Caco-2 (cell line): Measurements from ENCODE around the gene PRKAG1. TPM values are rescaled to one million over a fixed set of nuclear protein-coding genes. Genes with fewer than 3 reads are reported as not detected.

ENCODE experiments used
- BruUV-seq: library from RNA; stranded (reverse); fragments of 400-500 nt; replicated peaks from 2 replicates; lab custom pipeline; 2021; lab: Mats Ljungman, UMichigan
- CTCF ChIA-PET: fragments of 300-600 bp; sonication (Branson Sonifier 250); formaldehyde crosslinking; loops from one replicate; lab custom pipeline; 2022; ENCODE audit warnings: antibody characterized with exemption; lab: Charles Lee
- POLR2A ChIA-PET: fragments of 300-600 bp; sonication (Branson Sonifier 250); formaldehyde crosslinking; loops from one replicate; lab custom pipeline; 2022; ENCODE audit warnings: antibody characterized with exemption; lab: Charles Lee
- DNase-seq, 2 experiments: peaks; one replicate each; pipeline versions ENCODE4 v3.0.0 to v3.0.0-alpha.2; 2020 to 2022
- H3K27me3 ChIP-seq: replicated peaks from 2 replicates; pipeline ENCODE4 v1.6.0; 2011; ENCODE audit warnings: low read length; ENCODE audit not compliant: control insufficient read depth, insufficient read depth
- H3K36me3 ChIP-seq: 2 replicates; pipeline ENCODE4 v1.5.1; 2011; ENCODE audit warnings: low read length; ENCODE audit not compliant: control insufficient read depth, insufficient read depth
- H3K4me1 ChIP-seq: fragments of 250-450 bp; sonication (Bioruptor Pico); 2 replicates; pipeline ENCODE4 v1.5.1; 2020; ENCODE audit warnings: mild to moderate bottlenecking
- H3K4me3 ChIP-seq: 2 replicates; pipeline ENCODE4 v1.5.1; 2011; ENCODE audit warnings: low read depth, mild to moderate bottlenecking, control low read depth, low read length
- H3K9me3 ChIP-seq: fragments of 250-450 bp; sonication (Bioruptor Pico); 2 replicates; pipeline ENCODE4 v1.5.1; 2020; ENCODE audit warnings: mild to moderate bottlenecking, moderate library complexity
- H3K27ac Mint-ChIP-seq: one replicate; pipeline ENCODE4 v1.8.0; 2022; ENCODE audit warnings: mixed read lengths; ENCODE audit not compliant: unreplicated experiment
- H3K27me3 Mint-ChIP-seq: one replicate; pipeline ENCODE4 v1.8.0; 2022; ENCODE audit warnings: mixed read lengths; ENCODE audit not compliant: insufficient read depth, unreplicated experiment
- H3K36me3 Mint-ChIP-seq: one replicate; pipeline ENCODE4 v1.8.0; 2022; ENCODE audit warnings: mild to moderate bottlenecking, mixed read lengths; ENCODE audit not compliant: insufficient read depth, unreplicated experiment
- H3K4me1 Mint-ChIP-seq: one replicate; pipeline ENCODE4 v1.8.0; 2022; ENCODE audit warnings: low read depth, mixed read lengths; ENCODE audit not compliant: unreplicated experiment
- H3K4me3 Mint-ChIP-seq: one replicate; pipeline ENCODE4 v1.8.0; 2022; ENCODE audit warnings: mild to moderate bottlenecking, moderate library complexity, mixed read lengths; ENCODE audit not compliant: unreplicated experiment
- H3K9me3 Mint-ChIP-seq: one replicate; pipeline ENCODE4 v1.8.0; 2022; ENCODE audit warnings: mixed read lengths; ENCODE audit not compliant: unreplicated experiment
- intact Hi-C: fragments of 100-400 bp; cut with micrococcal nuclease; formaldehyde crosslinking; loops from one replicate; pipeline ENCODE4 v1.10.0; 2022; ENCODE audit not compliant: unreplicated experiment
- total RNA-seq: library from RNA; stranded (reverse); gene quantifications from 2 replicates; pipeline ENCODE4 v1.2.3, GENCODE V29; 2022
- TF ChIP-seq, protein P1 (sequence below), 2 experiments: fragments of 200-600 bp in 1 of 2; IDR thresholded peaks; 1 replicate in 1 of 2; 2 replicates in 1 of 2; pipeline versions ENCODE4 v1.5.1 to v1.8.0; 2011 to 2022; ENCODE audit warnings: antibody characterized with exemption in 1 of 2, control low read depth in 1 of 2, inconsistent platforms in 1 of 2, low read depth in 1 of 2, low read length in 1 of 2, mild to moderate bottlenecking in 1 of 2, moderate library complexity in 1 of 2; ENCODE audit not compliant: insufficient read depth in 1 of 2, severe bottlenecking in 1 of 2, unreplicated experiment in 1 of 2

Gene PRKAG1
- total RNA-seq, 1 experiment from 2014 or later, result 60.3 TPM

DNA sequence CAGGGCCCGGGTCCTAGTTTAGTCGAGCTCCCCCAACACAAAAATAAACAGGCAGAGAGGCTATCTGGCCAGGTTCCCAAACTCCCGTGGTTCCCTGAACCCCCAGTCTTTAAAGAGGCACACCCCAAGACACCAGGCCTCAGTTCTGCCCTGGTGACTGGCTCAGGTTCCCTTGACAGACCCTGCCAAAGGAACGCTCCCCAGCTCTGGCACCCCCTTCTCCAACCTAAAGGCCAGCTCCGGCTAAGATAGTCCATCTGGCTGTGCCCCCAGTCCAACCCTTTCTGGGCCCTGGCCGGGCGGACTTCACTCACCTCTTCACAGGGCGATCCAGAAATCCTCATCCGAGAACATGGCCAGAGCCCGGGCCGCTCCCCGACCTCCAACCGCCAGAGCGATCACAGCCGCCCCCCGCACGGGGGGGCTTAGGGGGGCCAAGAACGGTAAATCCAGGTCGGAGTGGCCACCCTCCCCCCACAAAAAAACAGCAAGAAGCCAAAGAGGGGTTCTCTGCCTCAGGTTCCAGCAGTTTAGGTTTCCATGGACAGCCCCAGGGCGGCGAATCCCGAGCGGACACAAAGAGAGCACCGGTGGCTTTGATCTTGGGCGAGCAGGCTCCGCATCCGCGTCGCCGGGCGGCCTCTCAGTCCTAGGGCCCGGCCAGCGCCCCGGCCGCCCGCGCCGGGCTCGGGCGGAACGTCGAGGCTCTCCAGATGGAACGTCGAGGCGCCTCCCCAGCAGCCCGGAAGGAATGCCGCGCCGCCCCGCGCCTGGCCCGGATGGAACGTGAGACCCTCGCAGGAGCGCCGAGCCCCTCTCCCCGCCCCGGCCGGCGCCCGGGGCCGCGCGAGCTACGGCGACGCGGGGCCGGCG, 41.0 kb upstream of the PRKAG1 start:
- Mint-ChIP-seq H3K9me3 (no peaks in the 10 kb centered on the region), H3K4me3 (peak overlapping the region; percentile 83), H3K36me3 (peaks cover 26% of the 10 kb centered on the region), H3K27ac (peak overlapping the region; percentile 86), H3K27me3 (no peaks in the 10 kb centered on the region), H3K4me1 (peaks cover 16% of the 10 kb centered on the region)
- no TSS peak for BruUV-seq
- Histone ChIP-seq H3K36me3 (peaks cover 6% of the 10 kb centered on the region), H3K4me3 (peak overlapping the region; percentile 91), H3K4me1 (peaks cover 17% of the 10 kb centered on the region), H3K9me3 (no peaks in the 10 kb centered on the region), H3K27me3 (no peaks in the 10 kb centered on the region)
- TF ChIP-seq, protein P1, sequence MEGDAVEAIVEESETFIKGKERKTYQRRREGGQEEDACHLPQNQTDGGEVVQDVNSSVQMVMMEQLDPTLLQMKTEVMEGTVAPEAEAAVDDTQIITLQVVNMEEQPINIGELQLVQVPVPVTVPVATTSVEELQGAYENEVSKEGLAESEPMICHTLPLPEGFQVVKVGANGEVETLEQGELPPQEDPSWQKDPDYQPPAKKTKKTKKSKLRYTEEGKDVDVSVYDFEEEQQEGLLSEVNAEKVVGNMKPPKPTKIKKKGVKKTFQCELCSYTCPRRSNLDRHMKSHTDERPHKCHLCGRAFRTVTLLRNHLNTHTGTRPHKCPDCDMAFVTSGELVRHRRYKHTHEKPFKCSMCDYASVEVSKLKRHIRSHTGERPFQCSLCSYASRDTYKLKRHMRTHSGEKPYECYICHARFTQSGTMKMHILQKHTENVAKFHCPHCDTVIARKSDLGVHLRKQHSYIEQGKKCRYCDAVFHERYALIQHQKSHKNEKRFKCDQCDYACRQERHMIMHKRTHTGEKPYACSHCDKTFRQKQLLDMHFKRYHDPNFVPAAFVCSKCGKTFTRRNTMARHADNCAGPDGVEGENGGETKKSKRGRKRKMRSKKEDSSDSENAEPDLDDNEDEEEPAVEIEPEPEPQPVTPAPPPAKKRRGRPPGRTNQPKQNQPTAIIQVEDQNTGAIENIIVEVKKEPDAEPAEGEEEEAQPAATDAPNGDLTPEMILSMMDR (IDR thresholded peaks at IDR 0.05; ENCODE audit: insufficient read depth in 1 of 2, low read depth in 1 of 2, low read length in 1 of 2, severe bottlenecking in 1 of 2, unreplicated experiment in 1 of 2), result no peak
- DNase-seq, result peak in 1 of 2 experiments; percentile 48
- intact Hi-C loops, result no loop called here
- ChIA-PET POLR2A (no interaction called here), CTCF (interaction anchor here (0.7 to 1.1 kb wide), 3 partner anchors 10 to 22 kb away, joined by 3 to 4 read pairs (median 3); partner anchors contain the start of gene RHEBL1)

DNA sequence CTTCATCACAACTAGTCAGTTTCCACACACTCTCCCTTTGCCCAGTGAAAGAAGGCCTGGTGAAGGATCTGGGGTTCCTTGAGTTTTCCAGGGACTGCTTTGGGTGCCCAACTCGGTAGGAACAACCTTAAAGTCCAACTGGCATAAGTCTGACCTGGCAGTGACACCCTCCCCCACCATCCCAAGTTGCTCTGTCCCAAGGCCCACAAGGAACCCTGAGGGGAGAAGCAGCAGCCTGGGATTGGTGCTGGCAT, 40.4 kb upstream of the PRKAG1 start:
- peaks cover 7% of the 10 kb centered on the region for H3K36me3 ChIP-seq
- Mint-ChIP-seq H3K9me3 (no peaks in the 10 kb centered on the region), H3K4me3 (peak overlapping the region; percentile 83), H3K27me3 (no peaks in the 10 kb centered on the region), H3K36me3 (peaks cover 32% of the 10 kb centered on the region), H3K4me1 (peaks cover 16% of the 10 kb centered on the region), H3K27ac (peak overlapping the region; percentile 86)
- ChIA-PET POLR2A (no interaction called here), CTCF (interaction anchor here (0.7 to 1.1 kb wide), 2 partner anchors 15 to 22 kb away, joined by 3 read pairs; no protein-coding TSS in a partner anchor)
- H3K9me3 ChIP-seq, result no peaks in the 10 kb centered on the region
- intact Hi-C loops, result no loop called here
- TF ChIP-seq, protein P1 (IDR thresholded peaks at IDR 0.05; ENCODE audit: insufficient read depth in 1 of 2, low read depth in 1 of 2, low read length in 1 of 2, severe bottlenecking in 1 of 2, unreplicated experiment in 1 of 2), result no peak
- peaks cover 17% of the 10 kb centered on the region for H3K4me1 ChIP-seq
- BruUV-seq, result no TSS peak
- no peak for DNase-seq
- H3K4me3 ChIP-seq, result peak overlapping the region; percentile 91
- no peaks in the 10 kb centered on the region for H3K27me3 ChIP-seq

DNA sequence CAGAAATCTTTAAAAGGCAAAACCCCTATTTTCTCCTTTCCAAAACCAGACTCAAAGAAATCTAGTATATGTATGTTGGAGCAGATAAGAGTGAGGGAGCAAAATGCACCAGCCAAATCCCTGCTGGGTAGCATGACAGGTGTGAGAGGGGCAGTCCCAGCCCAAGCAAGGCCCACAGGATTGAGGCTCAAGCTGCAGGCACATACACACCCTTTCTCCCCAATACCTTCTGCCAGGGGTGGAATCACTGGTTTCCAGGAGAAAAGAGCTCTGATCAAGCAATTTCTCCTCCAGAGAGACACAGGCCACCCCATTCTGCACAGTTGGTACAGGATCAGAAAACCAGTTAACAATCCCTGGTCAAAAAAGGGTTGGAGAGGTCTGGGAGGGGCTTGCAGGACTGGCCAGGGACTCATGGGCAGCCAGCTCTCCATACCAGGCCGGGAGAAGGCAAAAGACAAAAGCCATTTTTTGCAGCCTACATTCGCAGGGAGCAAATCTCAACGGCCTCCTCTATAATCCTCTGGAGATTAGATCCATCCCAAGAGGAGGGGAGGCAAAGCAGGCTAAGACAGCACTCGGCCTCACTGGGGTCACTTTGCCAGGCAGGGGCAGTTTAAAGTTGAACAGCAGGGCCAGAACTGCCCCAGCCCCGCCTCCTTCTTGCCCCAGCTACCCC, 39.9 kb upstream of the PRKAG1 start:
- Mint-ChIP-seq H3K36me3 (peaks cover 36% of the 10 kb centered on the region), H3K27ac (peak overlapping the region; percentile 86), H3K4me3 (peak overlapping the region; percentile 83), H3K4me1 (peaks cover 16% of the 10 kb centered on the region), H3K9me3 (no peaks in the 10 kb centered on the region), H3K27me3 (no peaks in the 10 kb centered on the region)
- intact Hi-C loops, result no loop called here
- Histone ChIP-seq H3K9me3 (no peaks in the 10 kb centered on the region), H3K4me3 (peak overlapping the region; percentile 91), H3K4me1 (peaks cover 17% of the 10 kb centered on the region), H3K36me3 (peaks cover 7% of the 10 kb centered on the region), H3K27me3 (no peaks in the 10 kb centered on the region)
- CTCF ChIA-PET, result interaction anchor here (0.7 to 1.1 kb wide), 3 partner anchors 12 to 21 kb away, joined by 3 read pairs; partner anchors contain the start of gene RHEBL1
- TF ChIP-seq, protein P1 (IDR thresholded peaks at IDR 0.05; ENCODE audit: insufficient read depth in 1 of 2, low read depth in 1 of 2, low read length in 1 of 2, severe bottlenecking in 1 of 2, unreplicated experiment in 1 of 2), result no peak
- no TSS peak for BruUV-seq
- DNase-seq, result no peak
- POLR2A ChIA-PET, result no interaction called here
